HL-60 (cell line): Measurements from ENCODE around the gene ARHGEF17.
A peak's percentile ranks its signal among the peaks of the same experiment; 100 is the strongest.

ENCODE experiments used
- DNase-seq, 2 experiments: peaks; one replicate each; pipeline ENCODE4 v3.0.0-alpha.2; 2010 to 2020; ENCODE audit warnings: low read depth in 1 of 2, low spot score in 1 of 2
- H3K27ac ChIP-seq: fragments of 250-450 bp; sonication (Bioruptor Pico); replicated peaks from 2 replicates; pipeline ENCODE4 v1.5.1; 2020; ENCODE audit warnings: mild to moderate bottlenecking, moderate library complexity
- H3K27me3 ChIP-seq: fragments of 250-450 bp; sonication (Bioruptor Pico); 2 replicates; pipeline ENCODE4 v1.5.1; 2021; ENCODE audit warnings: mild to moderate bottlenecking, moderate library complexity; ENCODE audit not compliant: insufficient read depth, poor library complexity, severe bottlenecking
- H3K4me3 ChIP-seq: replicated peaks from 2 replicates; pipeline ENCODE4 v1.5.1; 2011; ENCODE audit warnings: mild to moderate bottlenecking, control low read depth, low read length; ENCODE audit not compliant: insufficient read depth
- GABPA ChIP-seq: IDR thresholded peaks from 2 replicates; pipeline ENCODE4 v1.6.1; 2012; ENCODE audit warnings: low read depth
- POLR2AphosphoS5 ChIP-seq: IDR thresholded peaks from 2 replicates; pipeline ENCODE4 v1.6.1; 2012; ENCODE audit warnings: low read depth
- REST ChIP-seq: IDR thresholded peaks from 2 replicates; pipeline ENCODE4 v1.6.1; 2012; ENCODE audit warnings: low read depth; ENCODE audit not compliant: insufficient replicate concordance
- SPI1 ChIP-seq: IDR thresholded peaks from 2 replicates; pipeline ENCODE4 v1.6.1; 2012; ENCODE audit warnings: low read depth, mild to moderate bottlenecking, borderline replicate concordance
- TF ChIP-seq, protein P1 (sequence below): IDR thresholded peaks from one replicate; pipeline ENCODE4 v1.5.1; 2011; ENCODE audit warnings: low read length, control low read depth, inconsistent platforms; ENCODE audit not compliant: insufficient read depth

The ARHGEF17 gene

GRCh38 chr11:73349633-73350032 lies 41.6 kb downstream of the ARHGEF17 start:
- H3K27ac ChIP-seq, result no peak overlapping the region

GRCh38 chr11:73350908-73351636 lies 43.0 kb downstream of the ARHGEF17 start:
- no peaks in the 10 kb centered on the region for H3K27me3 ChIP-seq
- peak; percentile 72 to 80 for DNase-seq
- no peak overlapping the region for H3K27ac ChIP-seq
- TF ChIP-seq, protein P1, sequence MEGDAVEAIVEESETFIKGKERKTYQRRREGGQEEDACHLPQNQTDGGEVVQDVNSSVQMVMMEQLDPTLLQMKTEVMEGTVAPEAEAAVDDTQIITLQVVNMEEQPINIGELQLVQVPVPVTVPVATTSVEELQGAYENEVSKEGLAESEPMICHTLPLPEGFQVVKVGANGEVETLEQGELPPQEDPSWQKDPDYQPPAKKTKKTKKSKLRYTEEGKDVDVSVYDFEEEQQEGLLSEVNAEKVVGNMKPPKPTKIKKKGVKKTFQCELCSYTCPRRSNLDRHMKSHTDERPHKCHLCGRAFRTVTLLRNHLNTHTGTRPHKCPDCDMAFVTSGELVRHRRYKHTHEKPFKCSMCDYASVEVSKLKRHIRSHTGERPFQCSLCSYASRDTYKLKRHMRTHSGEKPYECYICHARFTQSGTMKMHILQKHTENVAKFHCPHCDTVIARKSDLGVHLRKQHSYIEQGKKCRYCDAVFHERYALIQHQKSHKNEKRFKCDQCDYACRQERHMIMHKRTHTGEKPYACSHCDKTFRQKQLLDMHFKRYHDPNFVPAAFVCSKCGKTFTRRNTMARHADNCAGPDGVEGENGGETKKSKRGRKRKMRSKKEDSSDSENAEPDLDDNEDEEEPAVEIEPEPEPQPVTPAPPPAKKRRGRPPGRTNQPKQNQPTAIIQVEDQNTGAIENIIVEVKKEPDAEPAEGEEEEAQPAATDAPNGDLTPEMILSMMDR, result peak; percentile 97
- TF ChIP-seq GABPA, result no peak
- no peak overlapping the region for H3K4me3 ChIP-seq

More at GRCh38 chr11:73349633-73350032, 41.6 kb downstream of the ARHGEF17 start:
- Histone ChIP-seq H3K4me3 (no peak overlapping the region), H3K27me3 (no peaks in the 10 kb centered on the region)
- DNase-seq, result no peak
- no peak for TF ChIP-seq SPI1
- TF ChIP-seq, protein P1, result no peak
- no peak for TF ChIP-seq GABPA
- TF ChIP-seq POLR2AphosphoS5, result no peak
- no peak for TF ChIP-seq REST

DNA sequence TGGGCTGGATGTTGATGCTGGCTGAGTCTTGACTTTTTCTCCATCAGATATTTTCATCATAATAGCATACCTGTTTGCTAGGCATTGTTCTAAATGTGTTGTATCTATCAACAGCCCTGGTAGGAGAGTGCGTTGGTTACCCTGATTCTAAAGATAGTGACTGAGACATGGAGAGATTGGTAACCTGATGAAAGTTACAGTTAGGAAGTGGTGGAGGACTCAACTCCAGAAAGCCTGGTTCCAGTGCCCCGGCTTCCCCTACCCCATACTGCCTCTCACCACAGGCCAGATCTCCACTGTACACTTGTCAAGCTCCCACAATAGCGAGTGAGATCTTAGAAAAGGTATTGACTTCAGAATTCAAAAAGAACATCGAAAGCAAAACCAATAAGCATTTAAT lies 45.3 kb downstream of the ARHGEF17 start:
- TF ChIP-seq REST (no peak), SPI1 (no peak), GABPA (no peak), POLR2AphosphoS5 (no peak)
- TF ChIP-seq, protein P1, result no peak
- DNase-seq, result no peak
- no peak overlapping the region for H3K4me3 ChIP-seq
- no peak overlapping the region for H3K27ac ChIP-seq
- H3K27me3 ChIP-seq, result no peaks in the 10 kb centered on the region

DNA sequence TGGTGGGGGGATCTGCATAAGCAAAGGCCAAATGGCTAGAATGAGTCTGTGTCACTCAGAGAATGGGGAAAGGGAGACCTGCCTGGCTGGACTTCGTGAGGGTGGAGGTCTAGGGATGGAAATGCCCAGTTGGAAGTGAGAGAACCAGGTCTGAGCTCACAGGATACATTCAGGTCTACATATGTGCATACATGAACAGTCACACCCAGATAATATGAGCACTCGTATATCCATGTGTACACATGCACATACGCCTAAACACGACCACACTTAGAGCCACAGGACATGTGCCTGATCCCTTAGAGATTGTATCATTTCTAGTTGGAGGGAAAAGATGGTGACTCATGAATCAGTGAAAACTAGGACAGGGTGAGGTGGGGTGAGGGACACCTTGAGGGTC lies 47.0 kb downstream of the ARHGEF17 start:
- no peak for DNase-seq
- TF ChIP-seq, protein P1, result no peak
- TF ChIP-seq REST, result no peak
- TF ChIP-seq SPI1, result no peak
- no peak for TF ChIP-seq GABPA
- no peak for TF ChIP-seq POLR2AphosphoS5
- Histone ChIP-seq H3K27me3 (no peaks in the 10 kb centered on the region), H3K4me3 (no peak overlapping the region), H3K27ac (no peak overlapping the region)
